ENCODE measurements around the gene FBP2.
"Not testable (repeated sequence)": the region's sequence is repeated elsewhere in the genome, so short reads cannot be mapped to it uniquely, and the experiment has no call there.

The FBP2 gene

GRCh38 chr9:94568250-94568889 lies 25.3 kb downstream of the FBP2 start:
- H3K27me3 ChIP-seq (ENCODE audit: insufficient read depth, low read depth, severe bottlenecking) = no peaks in the 10 kb centered on the region
- H3K36me3 ChIP-seq = no peaks in the 10 kb centered on the region
- no peak overlapping the region for H3K4me3 ChIP-seq (ENCODE audit: low read depth, low read length)
- no peak for DNase-seq
- H3K27ac ChIP-seq = no peak overlapping the region
- TF ChIP-seq CTCF (IDR thresholded peaks at IDR 0.05; ENCODE audit: low read depth, low read length) = no peak
- H3K9me3 ChIP-seq (ENCODE audit: severe bottlenecking) = no peaks in the 10 kb centered on the region

DNA sequence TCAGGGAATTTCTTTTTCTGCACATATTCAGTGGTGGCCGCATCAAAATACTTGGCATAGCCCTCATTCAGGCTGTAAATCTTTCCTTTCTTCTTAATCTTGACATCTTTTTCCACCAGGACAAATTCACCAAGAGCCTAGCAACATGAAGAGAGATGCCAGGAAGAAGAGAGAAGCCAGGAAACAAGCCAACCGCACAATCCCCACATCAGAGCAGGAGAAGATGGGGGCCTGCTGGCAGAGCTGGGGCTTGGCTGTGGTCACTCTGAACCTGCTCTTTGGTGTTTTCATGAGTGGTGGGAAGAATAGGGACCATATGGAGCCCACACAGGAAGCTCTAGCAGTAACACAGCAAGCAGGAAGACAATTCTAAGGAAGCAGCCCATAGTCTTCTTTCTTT lies 26.4 kb downstream of the FBP2 start:
- Histone ChIP-seq H3K27ac (no peak overlapping the region), H3K36me3 (no peaks in the 10 kb centered on the region), H3K9me3 (ENCODE audit: severe bottlenecking) (no peaks in the 10 kb centered on the region), H3K27me3 (ENCODE audit: insufficient read depth, low read depth, severe bottlenecking) (no peaks in the 10 kb centered on the region), H3K4me3 (ENCODE audit: low read depth, low read length) (no peak overlapping the region)
- DNase-seq = no peak
- TF ChIP-seq CTCF (IDR thresholded peaks at IDR 0.05; ENCODE audit: low read depth, low read length) = no peak

DNA sequence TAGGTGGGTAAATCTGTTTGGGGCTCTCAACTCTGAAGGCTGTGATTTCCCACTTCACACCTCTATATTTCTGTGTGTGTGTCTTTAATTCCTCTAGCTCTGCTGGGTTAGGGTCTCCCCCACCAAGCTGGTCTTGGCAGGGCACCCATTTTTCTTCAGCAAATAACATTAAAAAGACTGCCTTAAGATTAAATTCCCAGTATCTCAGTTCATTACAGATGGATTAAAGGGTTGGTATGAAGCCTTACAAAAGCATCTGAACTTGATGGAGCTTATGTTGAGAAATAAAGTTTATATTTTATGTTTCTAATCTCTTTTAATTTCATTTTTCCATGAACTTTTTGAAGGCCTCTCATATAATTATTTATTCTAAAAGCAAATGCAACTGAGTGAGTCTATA lies 27.1 kb downstream of the FBP2 start:
- Histone ChIP-seq H3K36me3 (no peaks in the 10 kb centered on the region), H3K27ac (no peak overlapping the region), H3K4me3 (ENCODE audit: low read depth, low read length) (no peak overlapping the region), H3K9me3 (ENCODE audit: severe bottlenecking) (no peaks in the 10 kb centered on the region), H3K27me3 (ENCODE audit: insufficient read depth, low read depth, severe bottlenecking) (no peaks in the 10 kb centered on the region)
- DNase-seq = no peak
- no peak for TF ChIP-seq CTCF (IDR thresholded peaks at IDR 0.05; ENCODE audit: low read depth, low read length)

- H3K4me3 ChIP-seq (ENCODE audit: low read depth, low read length); H3K36me3 ChIP-seq; DNase-seq; H3K27ac ChIP-seq; H3K27me3 ChIP-seq (ENCODE audit: insufficient read depth, low read depth, severe bottlenecking); H3K9me3 ChIP-seq (ENCODE audit: severe bottlenecking): not testable (repeated sequence)
Observed at GRCh38 chr9:94564279-94564678, 29.3 kb downstream of the FBP2 start.

GRCh38 chr9:94563548-94563947 lies 30.1 kb downstream of the FBP2 start:
- H3K27ac ChIP-seq = no peak overlapping the region
- H3K9me3 ChIP-seq (ENCODE audit: severe bottlenecking) = no peaks in the 10 kb centered on the region
- no peaks in the 10 kb centered on the region for H3K36me3 ChIP-seq
- no peak for DNase-seq
- H3K27me3 ChIP-seq (ENCODE audit: insufficient read depth, low read depth, severe bottlenecking) = no peaks in the 10 kb centered on the region
- TF ChIP-seq CTCF (IDR thresholded peaks at IDR 0.05; ENCODE audit: low read depth, low read length) = no peak
- H3K4me3 ChIP-seq (ENCODE audit: low read depth, low read length) = no peak overlapping the region

- Histone ChIP-seq H3K27ac (no peak overlapping the region), H3K9me3 (ENCODE audit: severe bottlenecking) (no peaks in the 10 kb centered on the region), H3K36me3 (no peaks in the 10 kb centered on the region), H3K27me3 (ENCODE audit: insufficient read depth, low read depth, severe bottlenecking) (peaks cover 3% of the 10 kb centered on the region), H3K4me3 (ENCODE audit: low read depth, low read length) (no peak overlapping the region)
- no peak for TF ChIP-seq CTCF (IDR thresholded peaks at IDR 0.05; ENCODE audit: low read depth, low read length)
- no peak for DNase-seq
Observed at GRCh38 chr9:94560237-94560636, 33.4 kb downstream of the FBP2 start.
